ENCODE data around the gene SH2D5.

- TF ChIP-seq EZH2phosphoT487 (IDR thresholded peaks at IDR 0.05; ENCODE audit: borderline replicate concordance, low read depth, low read length) (no peak), CTCF (conservative IDR thresholded peaks at IDR 0.05; ENCODE audit: low read length) (no peak)
These were observed 11.1 kb downstream of the SH2D5 start for GRCh38 chr1:20721117-20722061.

Measured in OCI-LY7 (cell line).